ENCODE data around the gene CNTN5.

The CNTN5 gene

GRCh38 chr11:99162819-99163218 is 142.1 kb downstream of the CNTN5 start:
- no peak for DNase-seq (ENCODE audit: low read depth in 2 of 2, low spot score in 1 of 2)

GRCh38 chr11:99170591-99170990 is 149.8 kb downstream of the CNTN5 start:
- DNase-seq (ENCODE audit: low read depth in 2 of 2, low spot score in 1 of 2): no peak

DNA sequence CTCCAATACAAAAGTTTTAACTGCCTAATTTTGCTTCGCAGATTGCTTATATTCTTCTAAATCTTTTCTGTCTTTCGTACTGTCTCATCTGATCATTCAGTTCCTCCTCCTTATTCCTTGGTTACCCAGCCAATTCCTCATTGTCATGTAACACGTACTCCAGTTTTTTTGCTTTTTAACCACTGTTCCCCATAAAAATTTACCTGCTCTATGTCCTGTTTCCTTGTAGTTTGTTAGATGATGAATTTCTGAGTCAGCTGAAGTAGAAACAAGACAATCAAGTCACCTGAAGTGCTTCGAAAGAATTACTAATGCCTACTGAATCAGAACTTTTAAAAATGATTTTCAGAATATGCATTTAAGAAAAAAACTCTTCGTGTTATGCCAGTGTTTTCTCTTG is 150.6 kb downstream of the CNTN5 start:
- no peak for DNase-seq (ENCODE audit: low read depth in 2 of 2, low spot score in 1 of 2)

DNA sequence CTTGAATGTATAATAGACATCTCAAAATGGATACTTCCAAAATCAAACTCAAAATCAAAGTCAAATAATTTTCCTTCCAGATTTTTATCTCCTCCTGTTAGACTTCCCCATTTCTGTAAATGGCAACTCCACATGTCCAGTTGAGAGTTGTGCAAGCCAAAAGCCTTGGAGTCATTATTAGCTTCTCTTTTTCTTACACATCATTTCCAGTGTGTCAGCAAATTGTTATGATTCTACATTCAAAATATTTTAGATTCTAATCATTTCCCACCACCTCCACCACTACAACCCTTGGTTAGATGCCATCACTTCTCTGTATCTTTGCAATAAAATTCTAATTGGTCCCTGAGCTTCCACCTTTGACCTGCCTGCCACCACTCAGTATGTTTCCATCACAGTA is 155.7 kb downstream of the CNTN5 start:
- DNase-seq (ENCODE audit: low read depth in 2 of 2, low spot score in 1 of 2): no peak

- DNase-seq (ENCODE audit: low read depth in 2 of 2, low spot score in 1 of 2): no peak
Measured at GRCh38 chr11:99177446-99177845, 156.7 kb downstream of the CNTN5 start.

- no peak for DNase-seq (ENCODE audit: low read depth in 2 of 2, low spot score in 1 of 2)
Measured at GRCh38 chr11:99184146-99184545, 163.4 kb downstream of the CNTN5 start.

DNA sequence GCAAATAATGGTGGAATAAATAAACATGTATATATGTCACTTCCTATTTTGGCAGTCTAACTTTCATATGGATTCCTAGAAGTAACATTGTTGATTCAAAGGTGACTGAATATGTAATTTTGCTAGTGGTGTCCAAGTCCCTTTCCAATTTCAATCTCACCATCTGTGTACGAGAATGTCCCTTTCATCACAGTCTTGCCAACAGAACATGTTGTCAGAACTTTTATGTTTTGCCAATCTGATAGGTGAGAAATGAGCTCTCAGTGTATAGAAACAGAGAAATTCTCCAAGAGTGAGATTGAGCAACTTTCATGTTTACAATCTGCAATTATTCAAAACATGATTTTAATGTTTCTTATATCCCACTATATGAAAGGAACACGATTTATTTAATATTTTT is 167.5 kb downstream of the CNTN5 start:
- DNase-seq (ENCODE audit: low read depth in 2 of 2, low spot score in 1 of 2): no peak

- DNase-seq (ENCODE audit: low read depth in 2 of 2, low spot score in 1 of 2): no peak
Measured at GRCh38 chr11:99192716-99193115, 172.0 kb downstream of the CNTN5 start.

GRCh38 chr11:99197477-99197876 is 176.7 kb downstream of the CNTN5 start:
- DNase-seq (ENCODE audit: low read depth in 2 of 2, low spot score in 1 of 2): no peak

GRCh38 chr11:99198215-99198614 is 177.5 kb downstream of the CNTN5 start:
- DNase-seq (ENCODE audit: low read depth in 2 of 2, low spot score in 1 of 2): no peak

GRCh38 chr11:99199341-99199740 is 178.6 kb downstream of the CNTN5 start:
- DNase-seq (ENCODE audit: low read depth in 2 of 2, low spot score in 1 of 2): no peak

DNA sequence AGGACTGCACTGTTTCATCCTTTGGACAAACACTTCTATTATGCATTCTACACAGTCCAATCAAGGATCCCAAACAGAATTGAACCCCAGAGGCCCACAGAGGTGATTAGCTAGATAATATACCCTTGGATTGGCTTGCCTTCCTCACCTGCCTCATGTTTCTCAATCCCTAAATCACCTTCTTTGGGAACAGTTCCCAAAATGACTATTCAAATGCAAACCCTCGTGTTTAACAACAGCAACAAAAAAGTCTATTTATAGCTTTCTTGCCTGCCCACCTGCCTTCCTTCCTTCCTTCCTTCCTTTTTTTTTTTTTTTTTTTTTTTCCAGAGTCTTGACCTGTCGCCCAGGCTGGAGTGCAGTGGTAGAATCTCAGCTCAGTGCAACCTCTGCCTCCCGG is 180.0 kb downstream of the CNTN5 start:
- DNase-seq (ENCODE audit: low read depth in 2 of 2, low spot score in 1 of 2): no peak

DNA sequence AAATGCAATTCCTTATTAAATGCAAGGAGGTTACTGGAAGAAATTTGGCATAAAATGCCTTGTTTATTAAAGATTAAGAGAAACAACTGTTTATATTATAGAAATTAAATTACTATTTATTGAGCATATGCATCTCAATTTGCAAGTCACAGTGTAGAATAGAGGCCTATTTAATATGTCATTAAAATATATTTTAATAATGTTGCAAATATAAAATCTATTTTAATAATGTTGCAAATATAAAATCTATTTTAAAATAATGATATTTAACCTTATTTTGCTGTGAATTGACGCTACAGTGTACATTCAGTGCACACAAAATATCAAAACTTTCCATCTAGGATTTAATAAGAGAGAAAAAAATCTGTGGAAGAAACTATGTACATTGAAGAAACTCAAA is 188.1 kb downstream of the CNTN5 start:
- no peak for DNase-seq (ENCODE audit: low read depth in 2 of 2, low spot score in 1 of 2)

GRCh38 chr11:99229544-99229943 is 208.8 kb downstream of the CNTN5 start:
- DNase-seq (ENCODE audit: low read depth in 2 of 2, low spot score in 1 of 2): no peak

DNA sequence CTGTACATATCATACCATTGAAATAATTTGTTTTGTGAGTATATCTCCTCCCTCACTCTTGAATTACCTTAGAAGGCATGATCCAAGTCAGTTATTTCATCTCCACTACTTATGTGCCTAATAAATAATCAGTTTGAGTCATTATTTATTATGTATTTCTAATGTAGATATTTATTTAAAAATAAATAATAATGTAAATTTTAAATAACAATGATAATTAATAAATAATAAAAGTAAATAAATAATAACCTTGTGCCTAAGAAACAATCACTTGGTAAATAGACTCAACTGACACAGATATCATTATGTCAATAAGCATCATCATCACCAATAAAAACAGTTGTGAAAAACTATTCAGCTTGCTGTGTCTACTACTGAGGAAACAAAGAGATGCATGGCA is 213.8 kb downstream of the CNTN5 start:
- DNase-seq (ENCODE audit: low read depth in 2 of 2, low spot score in 1 of 2): no peak

GRCh38 chr11:99238401-99238800 is 217.7 kb downstream of the CNTN5 start:
- DNase-seq (ENCODE audit: low read depth in 2 of 2, low spot score in 1 of 2): no peak

GRCh38 chr11:99240192-99241030 is 219.7 kb downstream of the CNTN5 start:
- DNase-seq (ENCODE audit: low read depth in 2 of 2, low spot score in 1 of 2): no peak

- DNase-seq (ENCODE audit: low read depth in 2 of 2, low spot score in 1 of 2): no peak
Measured at GRCh38 chr11:99241066-99241465, 220.3 kb downstream of the CNTN5 start.

GRCh38 chr11:99244613-99245012 is 223.9 kb downstream of the CNTN5 start:
- no peak for DNase-seq (ENCODE audit: low read depth in 2 of 2, low spot score in 1 of 2)

DNA sequence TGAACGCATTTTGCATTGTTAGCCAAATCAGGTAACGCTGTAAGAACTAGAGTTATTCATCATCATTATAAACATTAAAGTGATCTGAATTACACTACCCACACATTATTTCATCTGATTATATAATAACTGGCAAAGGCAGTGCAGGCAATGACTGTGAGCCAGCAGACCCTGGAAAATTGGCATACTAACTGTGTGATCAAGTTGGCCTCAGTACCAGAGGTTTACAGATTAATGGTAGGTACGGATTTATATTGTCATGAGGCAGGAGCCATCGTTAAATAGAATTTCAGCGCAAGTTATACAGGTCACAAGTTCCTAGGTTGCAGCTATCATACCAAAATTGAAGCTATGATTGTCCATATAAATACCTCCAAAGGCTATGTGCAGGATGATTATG is 225.4 kb downstream of the CNTN5 start:
- no peak for DNase-seq (ENCODE audit: low read depth in 2 of 2, low spot score in 1 of 2)

DNA sequence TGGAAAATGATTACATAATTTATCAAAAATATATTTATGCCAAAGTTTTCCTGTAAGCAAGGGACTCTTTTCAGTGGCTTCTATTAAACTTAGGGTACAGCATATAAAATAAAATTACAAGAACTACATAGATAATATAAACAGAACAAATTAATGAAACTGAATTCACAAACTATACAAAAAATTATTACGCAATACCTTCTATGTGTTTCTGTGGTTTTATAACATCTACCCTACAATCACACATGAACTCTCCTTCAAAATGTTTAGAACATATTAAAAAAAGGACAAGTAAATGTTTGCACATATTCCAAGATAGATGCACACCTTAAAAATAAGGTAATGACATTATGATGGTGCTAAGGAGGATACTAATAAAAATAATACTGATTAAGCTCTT is 235.9 kb downstream of the CNTN5 start:
- no peak for DNase-seq (ENCODE audit: low read depth in 2 of 2, low spot score in 1 of 2)

GRCh38 chr11:99257131-99257530 is 236.4 kb downstream of the CNTN5 start:
- no peak for DNase-seq (ENCODE audit: low read depth in 2 of 2, low spot score in 1 of 2)

GRCh38 chr11:99260696-99261095 is 239.9 kb downstream of the CNTN5 start:
- no peak for DNase-seq (ENCODE audit: low read depth in 2 of 2, low spot score in 1 of 2)

All from stimulated activated CD8-positive, alpha-beta memory T cell treated with anti-CD3 and anti-CD28 coated beads, Interleukin-4, amount 100 ng/mL, for 4 hours (primary cell).